Nephron progenitor cell (in vitro differentiated cells): ENCODE data around the gene SYNJ2.

ENCODE experiments used
- DNase-seq: peaks from one replicate; pipeline ENCODE4 v3.0.0; 2021
- H3K27ac Mint-ChIP-seq: 2 replicates; pipeline ENCODE4 v1.8.0; 2021; ENCODE audit warnings: mild to moderate bottlenecking, moderate library complexity, mixed read lengths
- H3K27me3 Mint-ChIP-seq: 2 replicates; pipeline ENCODE4 v1.8.0; 2021; ENCODE audit warnings: mild to moderate bottlenecking, low read depth, mixed read lengths; ENCODE audit not compliant: poor library complexity
- H3K36me3 Mint-ChIP-seq: 2 replicates; pipeline ENCODE4 v1.8.0; 2021; ENCODE audit warnings: low read depth, mixed read lengths
- H3K4me1 Mint-ChIP-seq: 2 replicates; pipeline ENCODE4 v1.8.0; 2021; ENCODE audit warnings: mixed read lengths
- H3K4me3 Mint-ChIP-seq: 2 replicates; pipeline ENCODE4 v1.8.0; 2021; ENCODE audit warnings: mild to moderate bottlenecking, moderate library complexity, mixed read lengths
- H3K9me3 Mint-ChIP-seq: 2 replicates; pipeline ENCODE4 v1.8.0; 2021; ENCODE audit warnings: mild to moderate bottlenecking, moderate library complexity, mixed read lengths
- CTCF ChIP-seq: fragments of 200-600 bp; sonication (generic); IDR thresholded peaks from 2 replicates; pipeline ENCODE4 v1.5.0; 2021; ENCODE audit warnings: antibody characterized with exemption

The SYNJ2 gene

GRCh38 chr6:158008864-158009113 lies 27.1 kb downstream of the SYNJ2 start:
- H3K36me3 Mint-ChIP-seq: peaks cover 10% of the 10 kb centered on the region
- no peak for DNase-seq
- peak overlapping the region; percentile 75 for H3K27ac Mint-ChIP-seq
- TF ChIP-seq CTCF: no peak
- peaks cover 38% of the 10 kb centered on the region for H3K4me1 Mint-ChIP-seq
- no peak overlapping the region for H3K4me3 Mint-ChIP-seq
- H3K9me3 Mint-ChIP-seq: peaks cover 13% of the 10 kb centered on the region
- H3K27me3 Mint-ChIP-seq: no peaks in the 10 kb centered on the region

- Mint-ChIP-seq H3K27ac (peak overlapping the region; percentile 77), H3K36me3 (peaks cover 10% of the 10 kb centered on the region), H3K4me3 (no peak overlapping the region), H3K9me3 (peaks cover 13% of the 10 kb centered on the region), H3K4me1 (peaks cover 34% of the 10 kb centered on the region), H3K27me3 (no peaks in the 10 kb centered on the region)
- no peak for DNase-seq
- no peak for TF ChIP-seq CTCF
Observed at GRCh38 chr6:158009114-158009891, 27.6 kb downstream of the SYNJ2 start.

- Mint-ChIP-seq H3K9me3 (peaks cover 13% of the 10 kb centered on the region), H3K4me1 (peaks cover 27% of the 10 kb centered on the region), H3K27me3 (no peaks in the 10 kb centered on the region), H3K36me3 (peaks cover 10% of the 10 kb centered on the region), H3K4me3 (no peak overlapping the region), H3K27ac (no peak overlapping the region)
- DNase-seq: no peak
- TF ChIP-seq CTCF: no peak
Observed at GRCh38 chr6:158009935-158010585, 28.4 kb downstream of the SYNJ2 start.

DNA sequence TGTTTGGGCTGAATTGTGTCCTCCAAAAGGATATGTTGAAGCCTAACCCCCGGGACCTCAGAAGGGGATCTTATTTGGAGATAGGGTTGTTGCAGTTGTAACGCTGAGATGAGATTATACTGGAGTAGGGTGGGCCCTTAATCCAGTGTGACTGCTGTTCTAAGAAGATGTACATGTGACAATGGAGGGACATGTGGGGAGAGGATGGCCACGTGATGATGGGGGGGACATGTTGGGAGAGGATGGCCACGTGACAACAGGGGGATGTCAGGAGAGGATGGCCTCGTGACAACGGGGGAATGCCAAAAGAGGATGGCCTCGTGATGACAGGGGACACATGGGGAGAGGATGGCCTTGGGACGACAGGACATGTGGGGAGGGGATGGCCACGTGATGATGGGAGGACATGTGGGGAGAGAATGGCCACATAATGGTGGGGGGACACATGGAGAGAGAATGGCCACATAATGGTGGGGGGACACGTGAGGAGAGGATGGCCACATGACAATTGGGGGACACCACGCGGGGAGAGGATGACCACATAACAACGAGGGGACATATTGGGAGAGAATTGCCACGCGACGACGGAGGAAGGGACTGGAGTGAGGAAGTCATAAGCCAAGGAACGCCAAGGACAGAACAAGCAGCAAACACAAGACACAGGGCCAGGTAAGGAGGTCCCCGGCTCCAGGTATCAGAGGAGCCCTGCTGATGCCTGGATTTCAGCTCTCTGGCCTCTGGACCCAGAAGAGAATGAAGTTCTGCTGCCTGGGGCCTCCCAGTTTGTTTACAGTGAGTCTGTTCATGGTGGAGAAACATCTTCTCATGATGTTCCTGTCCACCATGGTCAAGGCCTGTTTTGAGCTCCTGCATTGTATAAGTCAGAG lies 29.2 kb downstream of the SYNJ2 start:
- Mint-ChIP-seq H3K9me3 (peaks cover 13% of the 10 kb centered on the region), H3K4me1 (peaks cover 22% of the 10 kb centered on the region), H3K27ac (peak overlapping the region; percentile 13), H3K4me3 (no peak overlapping the region), H3K36me3 (peaks cover 10% of the 10 kb centered on the region), H3K27me3 (no peaks in the 10 kb centered on the region)
- DNase-seq: no peak
- no peak for TF ChIP-seq CTCF

DNA sequence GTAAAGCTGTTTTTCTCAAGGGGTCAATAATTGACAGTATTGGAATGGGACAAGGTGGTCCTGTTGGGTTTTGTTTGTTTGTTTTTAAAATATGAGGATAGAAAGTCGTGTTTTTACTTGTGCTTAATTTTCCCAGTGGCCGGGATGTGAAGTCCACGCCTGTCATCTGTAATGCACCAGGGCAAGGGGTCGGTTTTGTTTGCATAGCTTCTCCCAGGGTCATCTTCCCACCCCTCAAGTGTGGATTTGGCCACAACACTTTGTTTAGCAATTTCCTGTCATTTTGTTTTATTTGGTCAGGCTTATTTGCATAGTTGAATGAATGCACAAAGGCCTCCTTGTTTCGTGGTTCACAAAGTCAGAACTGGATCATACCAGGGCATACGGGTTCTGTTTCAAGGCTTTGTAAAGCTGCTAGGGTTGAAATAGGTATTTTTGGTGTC lies 29.8 kb downstream of the SYNJ2 start:
- Mint-ChIP-seq H3K4me3 (no peak overlapping the region), H3K9me3 (peaks cover 13% of the 10 kb centered on the region), H3K4me1 (peaks cover 15% of the 10 kb centered on the region), H3K27ac (peak overlapping the region; percentile 13), H3K36me3 (peaks cover 10% of the 10 kb centered on the region), H3K27me3 (no peaks in the 10 kb centered on the region)
- no peak for DNase-seq
- no peak for TF ChIP-seq CTCF
